ENCODE measurements around the gene GALNT18. TPM values are rescaled to one million over a fixed set of nuclear protein-coding genes. Genes with fewer than 3 reads are reported as not detected.

GALNT18 gene
- total RNA-seq, 1 donor from 2014 or later, result 22.9 TPM

- no peak for DNase-seq (ENCODE audit: missing footprints)
- intact Hi-C loops (cut with DNase I), result no loop called here
- ATAC-seq, result no peak
Observed at GRCh38 chr11:11237070-11237832, 384.6 kb downstream of the GALNT18 start.

GRCh38 chr11:11236498-11237059 lies 385.2 kb downstream of the GALNT18 start:
- intact Hi-C loops (cut with DNase I), result no loop called here
- no peak for DNase-seq (ENCODE audit: missing footprints)
- no peak for ATAC-seq

- DNase-seq (ENCODE audit: missing footprints) (no peak), ATAC-seq (no peak)
- intact Hi-C loops (cut with DNase I), result no loop called here
Observed at GRCh38 chr11:11231763-11232162, 390.0 kb downstream of the GALNT18 start.

GRCh38 chr11:11230802-11231562 lies 390.8 kb downstream of the GALNT18 start:
- intact Hi-C loops (cut with DNase I), result no loop called here
- DNase-seq (ENCODE audit: missing footprints) (no peak), ATAC-seq (no peak)

- ATAC-seq (no peak), DNase-seq (ENCODE audit: missing footprints) (no peak)
- intact Hi-C loops (cut with DNase I), result no loop called here
Observed at GRCh38 chr11:11230087-11230486, 391.7 kb downstream of the GALNT18 start.

- intact Hi-C loops (cut with DNase I), result no loop called here
- no peak for ATAC-seq
- DNase-seq (ENCODE audit: missing footprints), result no peak
Observed at GRCh38 chr11:11229647-11230046, 392.2 kb downstream of the GALNT18 start.

GRCh38 chr11:11227296-11228085 lies 394.3 kb downstream of the GALNT18 start:
- DNase-seq (ENCODE audit: missing footprints) (no peak), ATAC-seq (no peak)
- intact Hi-C loops (cut with DNase I), result no loop called here

Small RNA genes within 50 kb of the gene (microRNA-seq; reads per million reads assigned to microRNA genes)
- gene MIR4299, result not detected

Other genes starting within 250 kb of the GALNT18 start
- gene USP47, start 220.0 kb upstream of the GALNT18 start, total RNA-seq, result 48.9 TPM

Measured in Right ventricle myocardium inferior (tissue), 1 donor.